GM19193 (cell line): ENCODE results near the gene TMEM95.

Experiments used
- POLR2A ChIP-seq: IDR thresholded peaks from 4 replicates; pipeline ENCODE4 v1.6.1; 2011; ENCODE audit not compliant: insufficient read depth, insufficient read length; ENCODE audit errors: extremely low read depth

TMEM95 gene

DNA sequence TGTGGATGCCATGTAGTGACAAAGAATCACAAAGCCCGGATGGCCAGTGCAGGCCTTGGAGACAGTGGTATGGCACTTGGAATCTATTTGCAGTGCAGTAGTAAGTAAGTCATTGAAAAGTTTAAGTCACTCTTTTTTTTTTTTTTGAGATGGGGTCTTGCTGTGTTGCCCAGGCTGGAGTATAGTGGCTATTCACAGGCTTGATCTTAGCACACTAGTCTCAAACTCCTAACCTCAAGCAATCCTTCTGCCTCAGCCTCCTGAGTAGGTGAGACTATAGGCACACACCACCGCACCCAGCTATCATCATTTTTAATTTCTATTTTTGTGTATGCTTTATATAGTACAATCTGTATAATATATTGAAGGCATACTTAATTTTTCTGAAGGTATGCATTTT is 43.7 kb downstream of the TMEM95 start:
- TF ChIP-seq POLR2A: no peak

GRCh38 chr17:7403043-7403726 is 48.2 kb downstream of the TMEM95 start:
- TF ChIP-seq POLR2A: no peak

DNA sequence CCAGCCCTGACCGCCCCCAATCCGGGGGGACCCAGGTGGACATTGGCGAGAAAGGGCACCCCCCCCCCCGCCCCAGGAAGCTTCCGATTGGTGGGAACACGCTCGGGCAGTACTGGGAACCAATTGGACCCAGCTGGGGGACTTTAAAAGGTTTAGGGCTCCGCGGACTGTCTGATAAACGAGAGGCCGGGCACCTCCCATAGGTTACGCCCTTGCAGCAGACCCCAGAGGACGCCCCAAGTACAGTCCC is 48.7 kb downstream of the TMEM95 start:
- no peak for TF ChIP-seq POLR2A

DNA sequence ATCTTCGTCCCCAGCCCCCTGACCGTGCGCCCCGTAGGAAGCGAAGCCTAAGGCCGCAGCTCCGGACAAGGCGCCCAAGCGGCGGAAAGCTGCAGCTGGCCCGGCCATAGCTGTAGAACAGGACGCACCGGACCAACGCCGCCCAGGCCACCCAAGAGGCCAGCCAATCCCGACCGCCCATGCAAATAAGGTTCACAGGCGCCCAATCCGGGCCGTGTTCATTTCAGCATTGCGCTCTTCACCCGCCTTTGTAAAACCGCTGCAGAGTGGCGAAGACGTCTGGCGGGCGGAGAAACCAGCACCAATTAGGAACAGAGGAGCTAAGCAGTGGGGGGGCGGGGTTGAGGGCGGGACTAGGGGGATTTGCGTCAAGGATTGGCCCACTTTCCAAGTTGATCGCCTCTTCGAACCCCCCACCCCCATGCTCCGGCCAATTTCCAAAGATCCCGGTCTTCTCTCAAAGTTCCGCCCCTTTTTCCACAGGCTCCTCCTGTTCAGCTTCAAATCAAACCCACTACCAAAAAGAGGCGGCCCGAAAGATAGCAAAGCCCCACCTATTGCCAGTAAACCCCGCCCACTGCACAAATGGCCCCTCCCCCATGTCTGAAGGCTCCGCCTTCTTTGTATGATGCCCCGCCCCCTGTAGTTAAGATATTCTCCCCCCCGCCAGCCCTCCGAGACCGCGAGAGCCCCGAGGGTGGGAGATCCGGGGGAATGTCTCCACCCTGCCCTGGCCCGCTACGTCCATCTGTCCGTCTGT is 49.2 kb downstream of the TMEM95 start, which contains the start of gene TMEM256:
Gene TMEM256 (minus strand): TSS at position 121 of the 760 bp plus-strand sequence. CDS start 13 bp downstream, at position 108.
- peak; percentile 92 for TF ChIP-seq POLR2A

- no peak for TF ChIP-seq POLR2A
Observed at GRCh38 chr17:7404737-7405349, 49.9 kb downstream of the TMEM95 start.

DNA sequence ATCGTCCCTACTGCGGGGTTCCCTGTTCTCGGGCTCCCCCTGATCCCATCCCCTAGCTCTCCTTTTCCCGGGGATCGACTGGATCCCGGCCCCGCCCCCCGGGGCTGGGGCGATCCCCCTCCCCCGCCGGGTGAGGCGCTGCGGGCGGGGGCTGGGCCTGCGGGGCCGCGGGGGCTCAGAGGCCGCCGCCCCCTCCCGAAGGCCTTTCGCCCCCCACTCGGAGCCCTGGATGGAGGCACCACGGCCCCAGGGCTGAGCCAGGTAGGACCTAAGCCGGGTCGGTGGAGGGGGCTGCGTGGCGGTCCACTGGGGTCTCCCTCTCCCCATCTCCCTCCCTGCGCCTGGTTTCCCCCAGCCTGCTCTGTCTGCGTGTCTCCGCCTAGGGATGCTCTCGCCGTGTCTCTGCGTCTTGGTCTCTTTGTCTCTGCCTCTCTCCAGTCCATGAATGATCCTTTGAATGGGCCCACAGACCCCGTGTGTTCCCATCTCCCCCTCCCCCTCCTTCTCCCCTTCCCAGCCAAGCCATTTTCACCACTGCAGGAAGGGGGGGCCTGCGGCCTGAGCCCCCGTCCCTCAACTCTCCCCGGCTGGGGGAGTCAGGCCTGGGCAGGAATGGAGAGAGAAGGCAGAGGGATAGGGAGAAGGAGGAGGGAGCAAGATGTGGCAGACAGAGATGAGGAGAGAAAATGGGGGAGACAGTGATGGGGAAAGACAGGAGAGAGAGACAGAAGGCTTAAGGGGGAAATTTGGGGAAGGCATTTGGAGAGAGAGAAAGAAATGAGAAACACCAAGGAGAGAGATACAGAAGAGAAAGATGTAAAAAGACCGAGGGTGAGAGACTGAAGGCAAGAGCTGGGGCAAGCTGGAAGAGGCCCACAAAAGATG is 50.6 kb downstream of the TMEM95 start:
- no peak for TF ChIP-seq POLR2A

DNA sequence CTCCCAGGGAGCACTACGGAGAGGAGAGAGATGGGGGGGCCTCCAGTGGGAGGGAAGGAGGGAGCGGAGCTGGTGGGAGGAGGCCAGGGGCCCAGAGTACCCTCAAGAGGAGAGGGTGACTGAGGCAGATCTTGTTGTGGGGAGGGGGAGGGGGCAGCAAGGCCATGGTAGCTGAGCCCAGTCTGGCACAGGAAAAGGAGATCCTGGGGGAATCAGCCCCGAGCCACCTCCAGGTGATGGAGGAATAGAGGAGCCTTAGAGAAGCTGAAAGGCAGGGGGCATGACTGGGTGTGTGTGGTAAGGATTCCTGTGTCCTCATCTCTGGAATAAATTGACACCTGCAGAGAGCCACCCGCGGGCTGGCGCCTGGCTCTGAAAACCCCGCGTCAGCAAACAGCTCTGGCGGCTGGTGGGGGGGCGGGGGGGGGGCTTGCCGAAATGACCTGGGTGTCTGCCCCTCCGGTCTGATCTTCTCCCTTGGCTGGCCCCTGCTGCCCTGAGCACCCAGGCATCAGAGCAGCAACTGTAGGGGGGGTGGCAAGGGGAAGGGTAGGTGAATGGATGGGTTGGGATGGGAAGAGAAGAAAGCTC is 51.4 kb downstream of the TMEM95 start:
- TF ChIP-seq POLR2A: no peak
